Renal cortex interstitium (tissue), 11 donors: ENCODE measurements around the gene VEPH1. TPM values are rescaled to one million over a fixed set of nuclear protein-coding genes. Genes with fewer than 3 reads are reported as not detected.
"Not testable (repeated sequence)": the region's sequence is repeated elsewhere in the genome, so short reads cannot be mapped to it uniquely, and the experiment has no call there.

ENCODE experiments used
- DNase-seq, 11 donors: peaks; one replicate each; pipeline ENCODE4 v3.0.0-alpha.2; 2013; ENCODE audit warnings: low read depth in 9 of 11, low spot score in 4 of 11; ENCODE audit errors: extremely low read depth in 1 of 11
- polyA plus RNA-seq, 3 donors: library from polyadenylated mRNA; unstranded; fragments of 120-200 nt; gene quantifications; one replicate each; pipeline ENCODE4 v1.2.1, GENCODE V29; 2013; ENCODE audit not compliant: insufficient read length in 3 of 3

Gene VEPH1
- polyA plus RNA-seq, 3 donors = 47.5 to 58.9 (median 47.9) TPM

- DNase-seq = no peak
Observed at GRCh38 chr3:157375342-157375986, 127.8 kb downstream of the VEPH1 start.

- no peak for DNase-seq
Observed at GRCh38 chr3:157374933-157375332, 128.3 kb downstream of the VEPH1 start.

GRCh38 chr3:157373783-157374182 lies 129.4 kb downstream of the VEPH1 start:
- no peak for DNase-seq

GRCh38 chr3:157370867-157371266 lies 132.3 kb downstream of the VEPH1 start:
- DNase-seq = no peak

- DNase-seq = no peak
Observed at GRCh38 chr3:157369727-157370421, 133.3 kb downstream of the VEPH1 start.

GRCh38 chr3:157368171-157368570 lies 135.0 kb downstream of the VEPH1 start:
- no peak for DNase-seq

GRCh38 chr3:157363393-157363792 lies 139.8 kb downstream of the VEPH1 start:
- no peak for DNase-seq

GRCh38 chr3:157362348-157362747 lies 140.9 kb downstream of the VEPH1 start:
- DNase-seq = no peak

- no peak for DNase-seq
Observed at GRCh38 chr3:157360044-157360443, 143.2 kb downstream of the VEPH1 start.

GRCh38 chr3:157356541-157356940 lies 146.7 kb downstream of the VEPH1 start:
- DNase-seq = no peak

GRCh38 chr3:157355276-157355675 lies 147.9 kb downstream of the VEPH1 start:
- no peak for DNase-seq

- no peak for DNase-seq
Observed at GRCh38 chr3:157354722-157355121, 148.5 kb downstream of the VEPH1 start.

GRCh38 chr3:157354254-157354653 lies 149.0 kb downstream of the VEPH1 start:
- DNase-seq = no peak

GRCh38 chr3:157353652-157354051 lies 149.6 kb downstream of the VEPH1 start:
- DNase-seq = no peak

- no peak for DNase-seq
Observed at GRCh38 chr3:157351981-157352380, 151.2 kb downstream of the VEPH1 start.

GRCh38 chr3:157350651-157351050 lies 152.6 kb downstream of the VEPH1 start:
- not testable (repeated sequence) for DNase-seq

GRCh38 chr3:157348304-157349075 lies 154.7 kb downstream of the VEPH1 start:
- DNase-seq = not testable (repeated sequence)

- no peak for DNase-seq
Observed at GRCh38 chr3:157347577-157348303, 155.5 kb downstream of the VEPH1 start.

- DNase-seq = no peak
Observed at GRCh38 chr3:157336252-157337009, 166.8 kb downstream of the VEPH1 start.
